D341Med (cell line): ENCODE data around the gene MEAK7.

ENCODE experiments used
- DNase-seq: peaks from one replicate; pipeline ENCODE4 v3.0.0; 2012; ENCODE audit warnings: low spot score

Gene MEAK7

GRCh38 chr16:84511831-84512230 lies 7.4 kb upstream of the MEAK7 start:
- no peak for DNase-seq

GRCh38 chr16:84511180-84511800 lies 6.8 kb upstream of the MEAK7 start:
- peak; percentile 75 for DNase-seq

GRCh38 chr16:84509032-84509950 lies 4.8 kb upstream of the MEAK7 start:
- DNase-seq: peak; percentile 58

- no peak for DNase-seq
Observed at GRCh38 chr16:84508502-84508901, 4.0 kb upstream of the MEAK7 start.

GRCh38 chr16:84507011-84507982 lies 2.8 kb upstream of the MEAK7 start:
- DNase-seq: no peak

- no peak for DNase-seq
Observed at GRCh38 chr16:84505249-84506187, 1.1 kb upstream of the MEAK7 start.

GRCh38 chr16:84503751-84504395 lies 586 bp downstream of the MEAK7 start:
- DNase-seq: no peak

GRCh38 chr16:84502581-84502980 lies 1.9 kb downstream of the MEAK7 start:
- DNase-seq: no peak

- DNase-seq: no peak
Observed at GRCh38 chr16:84502075-84502474, 2.4 kb downstream of the MEAK7 start.

GRCh38 chr16:84501077-84501735 lies 3.3 kb downstream of the MEAK7 start:
- DNase-seq: no peak

GRCh38 chr16:84500531-84500930 lies 3.9 kb downstream of the MEAK7 start:
- no peak for DNase-seq

GRCh38 chr16:84499638-84500037 lies 4.8 kb downstream of the MEAK7 start:
- no peak for DNase-seq

- no peak for DNase-seq
Observed at GRCh38 chr16:84498859-84499620, 5.4 kb downstream of the MEAK7 start.

- no peak for DNase-seq
Observed at GRCh38 chr16:84498223-84498610, 6.2 kb downstream of the MEAK7 start.

GRCh38 chr16:84497418-84498222 lies 6.8 kb downstream of the MEAK7 start:
- DNase-seq: no peak

- DNase-seq: no peak
Observed at GRCh38 chr16:84496991-84497390, 7.5 kb downstream of the MEAK7 start.

- no peak for DNase-seq
Observed at GRCh38 chr16:84495506-84495905, 9.0 kb downstream of the MEAK7 start.

- no peak for DNase-seq
Observed at GRCh38 chr16:84489131-84489530, 15.3 kb downstream of the MEAK7 start.
